Measurements from ENCODE around the gene KEAP1.
A peak's percentile ranks its signal among the peaks of the same experiment; 100 is the strongest.
"Not testable (repeated sequence)": the region's sequence is repeated elsewhere in the genome, so short reads cannot be mapped to it uniquely, and the experiment has no call there.

The KEAP1 gene

GRCh38 chr19:10467104-10467706 is 36.0 kb downstream of the KEAP1 start:
- no peak for TF ChIP-seq CTCF (IDR thresholded peaks at IDR 0.05)
- TF ChIP-seq ZFX (IDR thresholded peaks at IDR 0.05; ENCODE audit: borderline replicate concordance), result no peak
- no peak overlapping the region for H3K27ac ChIP-seq

- H3K27ac ChIP-seq, result no peak overlapping the region
- TF ChIP-seq CTCF (IDR thresholded peaks at IDR 0.05) (no peak), ZFX (IDR thresholded peaks at IDR 0.05; ENCODE audit: borderline replicate concordance) (no peak)
Measured at GRCh38 chr19:10464456-10464855, 38.7 kb downstream of the KEAP1 start.

GRCh38 chr19:10462557-10462956 is 40.6 kb downstream of the KEAP1 start:
- TF ChIP-seq ZFX (IDR thresholded peaks at IDR 0.05; ENCODE audit: borderline replicate concordance), result no peak
- no peak for TF ChIP-seq CTCF (IDR thresholded peaks at IDR 0.05)
- no peak overlapping the region for H3K27ac ChIP-seq

GRCh38 chr19:10462042-10462441 is 41.1 kb downstream of the KEAP1 start:
- peak overlapping the region; percentile 46; the same call in 1 of the 2 replicates for H3K27ac ChIP-seq

GRCh38 chr19:10461047-10461949 is 41.9 kb downstream of the KEAP1 start:
- peak overlapping the region; percentile 46 for H3K27ac ChIP-seq
- TF ChIP-seq CTCF (IDR thresholded peaks at IDR 0.05) (no peak), ZFX (IDR thresholded peaks at IDR 0.05; ENCODE audit: borderline replicate concordance) (no peak)

GRCh38 chr19:10460714-10461046 is 42.5 kb downstream of the KEAP1 start:
- H3K27ac ChIP-seq, result no peak overlapping the region
- TF ChIP-seq CTCF (IDR thresholded peaks at IDR 0.05) (no peak), ZFX (IDR thresholded peaks at IDR 0.05; ENCODE audit: borderline replicate concordance) (no peak)

GRCh38 chr19:10458733-10459132 is 44.4 kb downstream of the KEAP1 start:
- not testable (repeated sequence) for H3K27ac ChIP-seq

GRCh38 chr19:10454267-10454666 is 48.9 kb downstream of the KEAP1 start:
- no peak for TF ChIP-seq ZFX (IDR thresholded peaks at IDR 0.05; ENCODE audit: borderline replicate concordance)
- TF ChIP-seq CTCF (IDR thresholded peaks at IDR 0.05), result no peak
- H3K27ac ChIP-seq, result no peak overlapping the region

Data from 22Rv1 (cell line).